ENCODE measurements around the gene XKR8.
A peak's percentile ranks its signal among the peaks of the same experiment; 100 is the strongest.

The XKR8 gene

GRCh38 chr1:27959792-27960603 lies at the start of gene XKR8:
Gene XKR8 (plus strand): TSS chr1:27959973. CDS start chr1:27960070, 97 bp downstream.
- DNase-seq (ENCODE audit: low spot score): peak; percentile 88

GRCh38 chr1:27912429-27912828 lies 47.3 kb upstream of the XKR8 start:
- no peak for DNase-seq (ENCODE audit: low spot score)

GRCh38 chr1:27915082-27915575 lies 44.6 kb upstream of the XKR8 start:
- DNase-seq (ENCODE audit: low spot score): no peak

- no peak for DNase-seq (ENCODE audit: low spot score)
These were observed 37.5 kb upstream of the XKR8 start for GRCh38 chr1:27922272-27922671.

- no peak for DNase-seq (ENCODE audit: low spot score)
These were observed 31.4 kb upstream of the XKR8 start for GRCh38 chr1:27928216-27928954.

- no peak for DNase-seq (ENCODE audit: low spot score)
These were observed 28.6 kb upstream of the XKR8 start for GRCh38 chr1:27931184-27931583.

- no peak for DNase-seq (ENCODE audit: low spot score)
These were observed 28.0 kb upstream of the XKR8 start for GRCh38 chr1:27931759-27932158.

GRCh38 chr1:27934818-27935549 lies 24.8 kb upstream of the XKR8 start, which contains the start of gene SMPDL3B:
Gene SMPDL3B (plus strand): TSS chr1:27935000. CDS start chr1:27935184, 184 bp downstream.
- DNase-seq (ENCODE audit: low spot score): peak; percentile 53

- DNase-seq (ENCODE audit: low spot score): no peak
These were observed 24.1 kb upstream of the XKR8 start for GRCh38 chr1:27935721-27936120.

- DNase-seq (ENCODE audit: low spot score): no peak
These were observed 23.4 kb upstream of the XKR8 start for GRCh38 chr1:27936370-27936769.

GRCh38 chr1:27937524-27937836 lies 22.3 kb upstream of the XKR8 start:
- no peak for DNase-seq (ENCODE audit: low spot score)

GRCh38 chr1:27938488-27938887 lies 21.3 kb upstream of the XKR8 start:
- no peak for DNase-seq (ENCODE audit: low spot score)

GRCh38 chr1:27940297-27940696 lies 19.5 kb upstream of the XKR8 start:
- no peak for DNase-seq (ENCODE audit: low spot score)

- no peak for DNase-seq (ENCODE audit: low spot score)
These were observed 18.8 kb upstream of the XKR8 start for GRCh38 chr1:27940870-27941560.

GRCh38 chr1:27941671-27942540 lies 17.9 kb upstream of the XKR8 start:
- DNase-seq (ENCODE audit: low spot score): no peak

- no peak for DNase-seq (ENCODE audit: low spot score)
These were observed 14.8 kb upstream of the XKR8 start for GRCh38 chr1:27945020-27945419.

GRCh38 chr1:27949027-27949426 lies 10.7 kb upstream of the XKR8 start:
- DNase-seq (ENCODE audit: low spot score): no peak

GRCh38 chr1:27951396-27951795 lies 8.4 kb upstream of the XKR8 start:
- no peak for DNase-seq (ENCODE audit: low spot score)

- no peak for DNase-seq (ENCODE audit: low spot score)
These were observed 7.6 kb upstream of the XKR8 start for GRCh38 chr1:27952147-27952546.

GRCh38 chr1:27954186-27954585 lies 5.6 kb upstream of the XKR8 start:
- DNase-seq (ENCODE audit: low spot score): no peak

- DNase-seq (ENCODE audit: low spot score): no peak
These were observed 4.7 kb upstream of the XKR8 start for GRCh38 chr1:27955076-27955475.

All from HuH-7.5 (cell line).